ENCODE measurements around the gene PRR23C. TPM values are rescaled to one million over a fixed set of nuclear protein-coding genes. Genes with fewer than 3 reads are reported as not detected.
"Not testable (repeated sequence)": the region's sequence is repeated elsewhere in the genome, so short reads cannot be mapped to it uniquely, and the experiment has no call there.

PRR23C gene
- total RNA-seq, 1 donor from 2014 or later: not detected

DNA sequence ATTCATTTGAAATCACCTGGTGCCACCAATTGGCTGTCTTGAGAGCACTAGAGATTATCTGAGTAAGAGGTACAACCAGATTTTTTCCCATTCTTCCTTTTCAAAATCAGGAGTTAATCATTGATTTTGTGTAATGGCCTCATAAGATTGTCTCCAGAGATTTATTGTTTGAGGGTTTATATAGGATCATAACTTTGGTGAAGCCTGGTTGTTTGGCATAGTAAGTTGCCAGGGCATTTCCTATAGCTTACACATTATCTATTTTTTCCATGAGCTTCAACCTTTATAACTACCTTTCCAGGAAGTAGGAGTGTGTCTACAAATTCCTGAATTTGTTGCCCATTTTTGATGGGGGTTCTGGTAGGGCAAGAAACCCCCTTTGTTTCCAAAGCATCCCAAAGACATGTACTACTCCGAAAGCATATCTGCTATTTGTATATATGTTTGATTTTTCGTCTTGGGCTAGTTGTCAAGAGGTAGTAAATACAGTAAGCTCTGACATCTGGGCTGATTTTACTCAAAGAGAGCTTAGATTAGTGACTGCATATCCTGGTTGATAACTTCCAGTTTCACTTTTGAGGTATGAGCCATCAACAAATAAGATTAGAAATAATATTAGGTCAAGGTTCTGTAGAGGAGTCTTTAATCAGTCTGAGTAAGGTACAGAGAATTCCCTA, 12.2 kb downstream of the PRR23C start:
- no peaks in the 10 kb centered on the region for H3K36me3 ChIP-seq
- no peak overlapping the region for H3K4me3 ChIP-seq
- H3K27ac ChIP-seq: no peak overlapping the region
- intact Hi-C loops (cut with DNase I): no loop called here
- no peaks in the 10 kb centered on the region for H3K9me3 ChIP-seq
- DNase-seq (ENCODE audit: low spot score in 2 of 2): no peak
- TF ChIP-seq, protein P1, sequence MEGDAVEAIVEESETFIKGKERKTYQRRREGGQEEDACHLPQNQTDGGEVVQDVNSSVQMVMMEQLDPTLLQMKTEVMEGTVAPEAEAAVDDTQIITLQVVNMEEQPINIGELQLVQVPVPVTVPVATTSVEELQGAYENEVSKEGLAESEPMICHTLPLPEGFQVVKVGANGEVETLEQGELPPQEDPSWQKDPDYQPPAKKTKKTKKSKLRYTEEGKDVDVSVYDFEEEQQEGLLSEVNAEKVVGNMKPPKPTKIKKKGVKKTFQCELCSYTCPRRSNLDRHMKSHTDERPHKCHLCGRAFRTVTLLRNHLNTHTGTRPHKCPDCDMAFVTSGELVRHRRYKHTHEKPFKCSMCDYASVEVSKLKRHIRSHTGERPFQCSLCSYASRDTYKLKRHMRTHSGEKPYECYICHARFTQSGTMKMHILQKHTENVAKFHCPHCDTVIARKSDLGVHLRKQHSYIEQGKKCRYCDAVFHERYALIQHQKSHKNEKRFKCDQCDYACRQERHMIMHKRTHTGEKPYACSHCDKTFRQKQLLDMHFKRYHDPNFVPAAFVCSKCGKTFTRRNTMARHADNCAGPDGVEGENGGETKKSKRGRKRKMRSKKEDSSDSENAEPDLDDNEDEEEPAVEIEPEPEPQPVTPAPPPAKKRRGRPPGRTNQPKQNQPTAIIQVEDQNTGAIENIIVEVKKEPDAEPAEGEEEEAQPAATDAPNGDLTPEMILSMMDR (IDR thresholded peaks at IDR 0.05): no peak
- H3K4me1 ChIP-seq: no peaks in the 10 kb centered on the region
- no peaks in the 10 kb centered on the region for H3K27me3 ChIP-seq

DNA sequence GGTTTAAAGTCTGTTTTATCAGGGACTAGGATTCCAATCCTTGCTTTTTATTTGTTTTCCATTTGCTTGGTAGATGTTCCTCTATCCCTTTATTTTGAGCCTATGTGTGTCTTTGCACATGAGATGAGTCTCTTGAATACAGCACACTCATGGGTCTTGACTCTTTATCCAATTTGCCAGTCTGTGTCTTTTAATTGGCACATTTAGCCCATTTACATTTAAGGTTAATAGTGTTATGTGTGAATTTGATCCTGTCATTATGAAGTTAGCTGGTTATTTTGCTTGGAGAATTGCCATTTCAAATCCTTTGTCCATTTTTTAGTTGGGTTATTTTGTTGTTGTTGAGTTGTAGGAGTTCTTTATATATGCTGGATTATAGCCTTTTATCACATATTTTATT, 14.1 kb downstream of the PRR23C start:
- H3K4me3 ChIP-seq; H3K4me1 ChIP-seq; intact Hi-C loops (cut with DNase I); H3K27ac ChIP-seq; DNase-seq (ENCODE audit: low spot score in 2 of 2); H3K27me3 ChIP-seq; H3K36me3 ChIP-seq; H3K9me3 ChIP-seq: not testable (repeated sequence)

DNA sequence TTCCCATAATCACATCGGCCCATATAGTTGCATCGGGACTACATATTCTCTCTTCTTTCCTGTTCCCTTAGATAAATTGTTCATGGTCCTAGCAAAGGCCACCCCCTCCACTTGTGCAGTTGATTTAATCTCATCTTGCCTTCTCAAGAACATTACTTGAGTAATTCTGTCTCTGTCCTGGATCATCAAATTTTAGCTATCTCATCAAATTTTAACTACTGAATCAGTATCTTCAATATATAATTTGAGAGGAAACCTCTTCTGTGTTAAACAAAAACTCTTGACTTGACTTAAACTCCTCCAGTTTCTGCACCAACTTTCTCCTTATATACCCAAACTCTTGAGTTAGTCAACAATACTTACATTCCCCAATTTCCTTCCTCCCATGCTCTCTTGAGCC, 19.7 kb downstream of the PRR23C start:
- TF ChIP-seq, protein P1 (IDR thresholded peaks at IDR 0.05): no peak
- Histone ChIP-seq H3K27ac (no peak overlapping the region), H3K4me3 (no peak overlapping the region), H3K27me3 (no peaks in the 10 kb centered on the region), H3K4me1 (no peaks in the 10 kb centered on the region), H3K36me3 (no peaks in the 10 kb centered on the region), H3K9me3 (no peaks in the 10 kb centered on the region)
- DNase-seq (ENCODE audit: low spot score in 2 of 2): no peak
- intact Hi-C loops (cut with DNase I): no loop called here

DNA sequence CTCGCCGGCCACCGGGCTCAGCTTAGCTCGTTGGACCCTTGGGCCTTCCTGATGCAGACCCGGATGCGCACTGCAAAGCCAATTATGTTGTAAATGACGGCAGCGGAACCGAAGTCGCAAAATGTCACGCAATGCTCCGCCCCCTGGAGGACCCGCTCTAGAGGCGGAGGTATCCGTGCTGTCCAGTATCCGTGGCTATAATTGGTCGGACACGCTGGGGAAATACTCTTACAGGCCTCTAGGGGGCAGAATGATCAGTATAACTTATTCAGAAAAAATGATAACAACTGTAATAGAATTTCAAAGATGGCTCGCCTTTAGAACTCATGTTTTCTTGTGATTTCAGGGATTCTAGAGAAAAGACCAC, 23.8 kb downstream of the PRR23C start, which contains the start of gene PRR23B:
PRR23B (minus strand) TSS at position 59 of the 367 bp plus-strand sequence. CDS start 265 bp downstream, outside the sequence.
- H3K4me3 ChIP-seq: no peak within 1 kb of the TSS
- no peaks in the 10 kb centered on the region for H3K36me3 ChIP-seq
- no peaks in the 10 kb centered on the region for H3K27me3 ChIP-seq
- intact Hi-C loops (cut with DNase I): no loop called here
- TF ChIP-seq, protein P1 (IDR thresholded peaks at IDR 0.05): no peak
- no peaks in the 10 kb centered on the region for H3K9me3 ChIP-seq
- H3K4me1 ChIP-seq: no peaks in the 10 kb centered on the region
- no peak within 1 kb of the TSS for H3K27ac ChIP-seq
- DNase-seq (ENCODE audit: low spot score in 2 of 2): no peak

DNA sequence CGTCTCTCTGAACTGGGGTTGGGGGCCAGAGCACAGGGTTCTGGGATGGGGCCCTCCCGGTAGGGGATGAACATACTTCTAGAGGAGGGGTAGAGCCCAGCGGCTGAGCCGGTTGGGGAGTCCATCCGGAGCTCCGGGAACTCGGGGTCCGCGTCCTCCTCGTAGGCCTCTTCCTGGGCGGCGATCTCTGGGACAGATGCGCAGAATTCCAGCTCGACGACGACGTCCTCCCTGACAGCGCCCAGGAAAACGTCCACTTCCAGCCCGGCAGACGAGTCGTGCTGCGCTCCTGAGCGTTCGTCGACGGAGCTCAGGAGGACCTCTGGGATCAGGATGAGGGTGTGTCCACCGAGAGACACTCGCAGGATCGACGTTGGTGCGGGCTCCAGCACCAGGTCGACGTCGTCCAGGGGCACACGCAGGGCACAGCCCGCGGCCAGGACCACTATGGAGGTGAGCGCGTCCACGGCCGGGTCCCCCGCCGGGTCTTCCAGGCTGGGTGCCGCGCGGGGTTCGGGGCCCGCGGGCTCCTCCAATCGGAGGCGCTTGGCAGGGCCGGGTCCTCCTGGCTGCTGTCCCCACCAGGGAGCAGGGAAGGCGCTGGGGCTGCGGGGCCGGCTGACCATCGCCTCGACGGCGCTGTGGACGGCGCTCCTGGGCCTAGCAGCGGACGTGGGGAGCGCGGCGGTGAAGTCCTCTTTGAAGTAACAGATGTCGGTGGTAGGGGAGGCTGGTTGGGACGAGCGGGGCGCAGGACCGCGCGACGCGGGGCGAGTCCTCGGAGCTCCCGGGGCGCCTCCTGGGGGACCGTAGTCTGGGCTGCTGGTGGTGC, 24.4 kb downstream of the PRR23C start:
- DNase-seq (ENCODE audit: low spot score in 2 of 2): no peak
- no peaks in the 10 kb centered on the region for H3K9me3 ChIP-seq
- H3K27ac ChIP-seq: no peak overlapping the region
- no peak overlapping the region for H3K4me3 ChIP-seq
- TF ChIP-seq, protein P1 (IDR thresholded peaks at IDR 0.05): no peak
- intact Hi-C loops (cut with DNase I): no loop called here
- no peaks in the 10 kb centered on the region for H3K4me1 ChIP-seq
- no peaks in the 10 kb centered on the region for H3K27me3 ChIP-seq
- no peaks in the 10 kb centered on the region for H3K36me3 ChIP-seq

DNA sequence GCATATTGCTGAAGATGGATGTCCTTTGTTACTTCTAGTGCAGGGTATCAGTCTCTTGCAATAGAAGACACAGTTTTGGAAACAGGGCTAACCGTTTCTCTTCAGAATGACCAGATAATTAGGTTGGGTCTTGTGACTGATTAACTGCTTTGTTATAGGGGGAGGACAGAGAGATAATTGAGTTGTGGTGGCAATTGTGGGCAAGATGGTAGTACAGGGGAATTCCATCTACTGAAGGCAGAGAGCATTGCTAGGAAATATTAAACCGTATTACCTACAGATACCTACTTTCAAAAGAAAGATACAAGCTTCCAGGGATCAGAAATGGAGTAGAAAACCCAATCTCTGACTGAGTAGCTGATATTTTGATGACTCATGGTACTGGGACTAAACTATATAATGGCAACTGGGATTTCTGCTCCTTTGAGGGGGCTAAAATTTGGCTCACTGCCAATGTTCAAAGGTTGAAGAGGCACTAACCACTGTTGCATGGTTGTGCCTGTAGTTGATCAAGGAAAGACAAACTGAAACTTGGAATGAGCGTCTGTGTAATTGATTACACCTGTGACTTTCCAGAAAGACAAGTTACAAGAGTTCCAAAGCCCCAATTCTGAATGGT, 28.2 kb downstream of the PRR23C start:
- H3K4me1 ChIP-seq: no peaks in the 10 kb centered on the region
- no peak overlapping the region for H3K27ac ChIP-seq
- TF ChIP-seq, protein P1 (IDR thresholded peaks at IDR 0.05): no peak
- no peaks in the 10 kb centered on the region for H3K27me3 ChIP-seq
- intact Hi-C loops (cut with DNase I): no loop called here
- peaks cover 0 to 3% of the 10 kb centered on the region in 2 donors for H3K9me3 ChIP-seq
- no peaks in the 10 kb centered on the region for H3K36me3 ChIP-seq
- no peak overlapping the region for H3K4me3 ChIP-seq
- DNase-seq (ENCODE audit: low spot score in 2 of 2): no peak

Measured in ascending aorta (tissue), 2 donors.